HFFc6 (cell line): ENCODE results near the gene FAM168B. TPM values are rescaled to one million over a fixed set of nuclear protein-coding genes. Genes with fewer than 3 reads are reported as not detected.

Experiments used
- DNase-seq: peaks from one replicate; pipeline ENCODE4 v3.0.0-alpha.2; 2018
- H3K27ac Mint-ChIP-seq: 2 replicates; pipeline ENCODE4 v1.8.0; 2020; ENCODE audit warnings: mild to moderate bottlenecking, mixed read lengths
- H3K27me3 Mint-ChIP-seq: 2 replicates; pipeline ENCODE4 v1.8.0; 2021; ENCODE audit warnings: mild to moderate bottlenecking, moderate library complexity, mixed read lengths; ENCODE audit not compliant: insufficient read depth
- H3K36me3 Mint-ChIP-seq: 2 replicates; pipeline ENCODE4 v1.8.0; 2021; ENCODE audit warnings: low read depth, mixed read lengths
- H3K4me1 Mint-ChIP-seq: 2 replicates; pipeline ENCODE4 v1.8.0; 2020; ENCODE audit warnings: low read depth, mixed read lengths
- H3K4me3 Mint-ChIP-seq: 2 replicates; pipeline ENCODE4 v1.8.0; 2020; ENCODE audit warnings: mild to moderate bottlenecking, moderate library complexity, mixed read lengths
- H3K9me3 Mint-ChIP-seq: 2 replicates; pipeline ENCODE4 v1.8.0; 2020; ENCODE audit warnings: mild to moderate bottlenecking, mixed read lengths
- CTCF ChIP-seq: fragments of 200-600 bp; sonication (generic); IDR thresholded peaks from 2 replicates; pipeline ENCODE4 v1.5.0; 2021; ENCODE audit warnings: antibody characterized with exemption, mild to moderate bottlenecking
- total RNA-seq, 6 experiments: library from RNA; stranded (reverse); fragmentation: NEBNext Ultra II Directional; extraction: Animal tissue kit (Norgen Biotek cat#: 25700); gene quantifications; 2 replicates in 1 of 6; 3 replicates in 5 of 6; pipeline ENCODE4 v1.2.3, GENCODE V29; 2021

The FAM168B gene
- total RNA-seq, 6 experiments from 2014 or later, result 87.2 to 103 (median 95.3) TPM

- H3K27me3 Mint-ChIP-seq, result peaks cover 16% of the 10 kb centered on the region
Observed at GRCh38 chr2:131041402-131042147, 51.7 kb downstream of the FAM168B start.

GRCh38 chr2:131040661-131041401 is 52.4 kb downstream of the FAM168B start:
- H3K27ac Mint-ChIP-seq, result no peak overlapping the region
- H3K4me1 Mint-ChIP-seq, result 0 out of 2 replicates have a peak, but pooled peaks cover 5% of the 10 kb centered on the region
- TF ChIP-seq CTCF, result no peak
- H3K36me3 Mint-ChIP-seq, result no peaks in the 10 kb centered on the region
- H3K9me3 Mint-ChIP-seq, result no peaks in the 10 kb centered on the region
- DNase-seq, result no peak
- peaks cover 22% of the 10 kb centered on the region for H3K27me3 Mint-ChIP-seq
- no peak overlapping the region for H3K4me3 Mint-ChIP-seq

More at GRCh38 chr2:131041402-131042147, 51.7 kb downstream of the FAM168B start:
- no peak for DNase-seq
- H3K27ac Mint-ChIP-seq, result no peak overlapping the region
- H3K36me3 Mint-ChIP-seq, result 0 out of 2 replicates have a peak, but pooled peaks cover 1% of the 10 kb centered on the region
- H3K4me3 Mint-ChIP-seq, result no peak overlapping the region
- H3K4me1 Mint-ChIP-seq, result 0 out of 2 replicates have a peak, but pooled peaks cover 5% of the 10 kb centered on the region
- TF ChIP-seq CTCF, result no peak
- H3K9me3 Mint-ChIP-seq, result no peaks in the 10 kb centered on the region

- 0 out of 2 replicates have a peak, but pooled peaks cover 5% of the 10 kb centered on the region for H3K4me1 Mint-ChIP-seq
- no peak for DNase-seq
- TF ChIP-seq CTCF, result no peak
- H3K4me3 Mint-ChIP-seq, result no peak overlapping the region
- no peaks in the 10 kb centered on the region for H3K36me3 Mint-ChIP-seq
- H3K27ac Mint-ChIP-seq, result no peak overlapping the region
- no peaks in the 10 kb centered on the region for H3K9me3 Mint-ChIP-seq
- H3K27me3 Mint-ChIP-seq, result peaks cover 26% of the 10 kb centered on the region
Observed at GRCh38 chr2:131039908-131040660, 53.2 kb downstream of the FAM168B start.

GRCh38 chr2:131039535-131039907 is 53.7 kb downstream of the FAM168B start:
- Mint-ChIP-seq H3K4me3 (no peak overlapping the region), H3K36me3 (no peaks in the 10 kb centered on the region), H3K4me1 (0 out of 2 replicates have a peak, but pooled peaks cover 5% of the 10 kb centered on the region), H3K27ac (no peak overlapping the region), H3K27me3 (peaks cover 27% of the 10 kb centered on the region), H3K9me3 (no peaks in the 10 kb centered on the region)
- no peak for TF ChIP-seq CTCF
- no peak for DNase-seq

GRCh38 chr2:131039101-131039440 is 54.2 kb downstream of the FAM168B start:
- Mint-ChIP-seq H3K4me3 (no peak overlapping the region), H3K4me1 (peaks cover 8% of the 10 kb centered on the region; the same call in 1 of the 2 replicates), H3K9me3 (no peaks in the 10 kb centered on the region), H3K27ac (no peak overlapping the region), H3K36me3 (no peaks in the 10 kb centered on the region), H3K27me3 (peaks cover 32% of the 10 kb centered on the region)
- no peak for TF ChIP-seq CTCF
- no peak for DNase-seq
